ENCODE data around the gene MRGPRX2. TPM values are rescaled to one million over a fixed set of nuclear protein-coding genes. Genes with fewer than 3 reads are reported as not detected.

The MRGPRX2 gene
- polyA plus RNA-seq, 1 donor from 2014 or later = not detected

GRCh38 chr11:19050281-19050680 is 10.2 kb downstream of the MRGPRX2 start:
- no peak overlapping the region for H3K27ac ChIP-seq (ENCODE audit: low read length)
- no peaks in the 10 kb centered on the region for H3K79me2 ChIP-seq (replicated peaks; ENCODE audit: insufficient read depth, low read length)
- no peaks in the 10 kb centered on the region for H3K9me2 ChIP-seq (ENCODE audit: insufficient read depth, low read length)
- no peaks in the 10 kb centered on the region for H3F3A ChIP-seq (ENCODE audit: insufficient read depth, low read length, poor library complexity, severe bottlenecking)
- H3K27me3 ChIP-seq (ENCODE audit: insufficient read depth, low read depth, low read length) = no peaks in the 10 kb centered on the region
- TF ChIP-seq SMC3 (conservative IDR thresholded peaks at IDR 0.05; ENCODE audit: poor library complexity) = no peak
- TF ChIP-seq REST (IDR thresholded peaks at IDR 0.05; ENCODE audit: borderline replicate concordance) = no peak
- no peak for TF ChIP-seq CTCF (IDR thresholded peaks at IDR 0.05; ENCODE audit: poor library complexity, severe bottlenecking)
- TF ChIP-seq EP300 (conservative IDR thresholded peaks at IDR 0.05; ENCODE audit: poor library complexity, severe bottlenecking) = no peak
- no peak for TF ChIP-seq TAF1 (IDR thresholded peaks at IDR 0.05; ENCODE audit: low read depth)
- no peak for TF ChIP-seq MXI1 (conservative IDR thresholded peaks at IDR 0.05; ENCODE audit: poor library complexity, severe bottlenecking)
- TF ChIP-seq POLR2AphosphoS5 (IDR thresholded peaks at IDR 0.05) = no peak
- TF ChIP-seq RAD21 (conservative IDR thresholded peaks at IDR 0.05) = no peak
- no peak for TF ChIP-seq EZH2 (IDR thresholded peaks at IDR 0.05; ENCODE audit: borderline replicate concordance, insufficient read depth, low read length, poor library complexity, severe bottlenecking)
- H3K4me3 ChIP-seq (ENCODE audit: low read length) = no peak overlapping the region
- H4K20me1 ChIP-seq (ENCODE audit: insufficient read depth) = no peaks in the 10 kb centered on the region
- H3K36me3 ChIP-seq (ENCODE audit: insufficient read depth, low read length) = no peaks in the 10 kb centered on the region
- H3K9ac ChIP-seq (ENCODE audit: low read length) = no peak overlapping the region
- H3K9me3 ChIP-seq (ENCODE audit: low read length) = no peaks in the 10 kb centered on the region
- no peak overlapping the region for H3K4me2 ChIP-seq (ENCODE audit: low read length)
- H2AFZ ChIP-seq (ENCODE audit: low read depth, low read length) = no peak overlapping the region

- Histone ChIP-seq H3K36me3 (ENCODE audit: insufficient read depth, low read length) (no peaks in the 10 kb centered on the region), H3K4me3 (ENCODE audit: low read length) (no peak overlapping the region), H3K9me2 (ENCODE audit: insufficient read depth, low read length) (no peaks in the 10 kb centered on the region), H3K9me3 (ENCODE audit: low read length) (no peaks in the 10 kb centered on the region), H3K4me2 (ENCODE audit: low read length) (no peak overlapping the region), H4K20me1 (ENCODE audit: insufficient read depth) (no peaks in the 10 kb centered on the region), H3K79me2 (replicated peaks; ENCODE audit: insufficient read depth, low read length) (no peaks in the 10 kb centered on the region), H3K9ac (ENCODE audit: low read length) (no peak overlapping the region), H3K27ac (ENCODE audit: low read length) (no peak overlapping the region), H2AFZ (ENCODE audit: low read depth, low read length) (no peak overlapping the region), H3K27me3 (ENCODE audit: insufficient read depth, low read depth, low read length) (no peaks in the 10 kb centered on the region), H3F3A (ENCODE audit: insufficient read depth, low read length, poor library complexity, severe bottlenecking) (no peaks in the 10 kb centered on the region)
- TF ChIP-seq REST (IDR thresholded peaks at IDR 0.05; ENCODE audit: borderline replicate concordance) = no peak
- no peak for TF ChIP-seq TAF1 (IDR thresholded peaks at IDR 0.05; ENCODE audit: low read depth)
- TF ChIP-seq POLR2AphosphoS5 (IDR thresholded peaks at IDR 0.05) = no peak
- TF ChIP-seq RAD21 (conservative IDR thresholded peaks at IDR 0.05) = no peak
Measured at GRCh38 chr11:19049351-19049750, 11.2 kb downstream of the MRGPRX2 start.

Measured in neural cell (in vitro differentiated cells).